Stimulated activated CD8-positive, alpha-beta memory T cell treated with anti-CD3 and anti-CD28 coated beads, Interleukin-7, amount 100 ng/mL, for 1 hour (primary cell): Measurements from ENCODE around the gene HIRIP3.
"Not testable (repeated sequence)": the region's sequence is repeated elsewhere in the genome, so short reads cannot be mapped to it uniquely, and the experiment has no call there.

Experiments
- DNase-seq, 2 donors: peaks; one replicate each; pipeline ENCODE4 v3.0.0-alpha.2; 2020; ENCODE audit warnings: low read depth in 2 of 2

HIRIP3 gene

GRCh38 chr16:29995324-29995910, at the start of gene HIRIP3:
HIRIP3 (minus strand) TSS chr16:29995617; CDS start chr16:29995605, 12 bp downstream.
- peak; percentile 61 to 74 for DNase-seq

GRCh38 chr16:30041841-30042240, 46.4 kb upstream of the HIRIP3 start:
- no peak for DNase-seq

- DNase-seq = not testable (repeated sequence)
Measured at GRCh38 chr16:30040690-30041089, 45.3 kb upstream of the HIRIP3 start.

GRCh38 chr16:30040221-30040620, 44.8 kb upstream of the HIRIP3 start:
- no peak for DNase-seq

- DNase-seq = no peak
Measured at GRCh38 chr16:30033270-30033669, 37.9 kb upstream of the HIRIP3 start.

GRCh38 chr16:30032083-30032819, 36.8 kb upstream of the HIRIP3 start:
- peak in 1 of 2 donors; percentile 37 for DNase-seq

- DNase-seq = no peak
Measured at GRCh38 chr16:30031477-30031918, 36.1 kb upstream of the HIRIP3 start.

- DNase-seq = no peak
Measured at GRCh38 chr16:30030841-30031413, 35.5 kb upstream of the HIRIP3 start, which contains the start of gene TLCD3B. TLCD3B (minus strand) TSS chr16:30031271; CDS start chr16:30030527, 744 bp downstream.

GRCh38 chr16:30030011-30030685, 34.7 kb upstream of the HIRIP3 start:
- DNase-seq = no peak

GRCh38 chr16:30028438-30029076, 33.1 kb upstream of the HIRIP3 start:
- DNase-seq = no peak

- no peak for DNase-seq
Measured at GRCh38 chr16:30027588-30028437, 32.4 kb upstream of the HIRIP3 start.

- no peak for DNase-seq
Measured at GRCh38 chr16:30026449-30026848, 31.0 kb upstream of the HIRIP3 start.

GRCh38 chr16:30025574-30025973, 30.2 kb upstream of the HIRIP3 start:
- DNase-seq = no peak

- no peak for DNase-seq
Measured at GRCh38 chr16:30025156-30025555, 29.7 kb upstream of the HIRIP3 start.

- DNase-seq = no peak
Measured at GRCh38 chr16:30024451-30024850, 29.0 kb upstream of the HIRIP3 start.

GRCh38 chr16:30023586-30023985, 28.2 kb upstream of the HIRIP3 start:
- no peak for DNase-seq

- no peak for DNase-seq
Measured at GRCh38 chr16:30022887-30023286, 27.5 kb upstream of the HIRIP3 start, which contains the start of gene C16orf92. C16orf92 (plus strand) TSS chr16:30023198; CDS start chr16:30023341, 143 bp downstream.

GRCh38 chr16:30018731-30019158, 23.3 kb upstream of the HIRIP3 start:
- no peak for DNase-seq

GRCh38 chr16:30017937-30018336, 22.5 kb upstream of the HIRIP3 start:
- DNase-seq = not testable (repeated sequence)

- no peak for DNase-seq
Measured at GRCh38 chr16:30017277-30017656, 21.9 kb upstream of the HIRIP3 start.
